ENCODE data around the gene CCDC149. TPM values are rescaled to one million over a fixed set of nuclear protein-coding genes. Genes with fewer than 3 reads are reported as not detected.

The CCDC149 gene
- total and polyA plus RNA-seq, 2 donors (not counting 1 experiment from before 2014, with no cell fraction given) = not detected

GRCh38 chr4:24805566-24805965 is 107.3 kb downstream of the CCDC149 start:
- peaks cover 0 to 3% (median 0%) of the 10 kb centered on the region in 3 donors for H3K9me3 ChIP-seq (ENCODE audit: control extremely low read depth in 1 of 3, control insufficient read depth in 2 of 3, insufficient read depth in 1 of 3, low read length in 2 of 3)
- H3K27me3 Mint-ChIP-seq = peaks cover 35% of the 10 kb centered on the region
- H3K4me3 ChIP-seq (ENCODE audit: control extremely low read depth in 1 of 5, extremely low read depth in 1 of 5, insufficient read depth in 1 of 5, low read depth in 2 of 5, low read length in 4 of 5) = no peak overlapping the region
- H3K36me3 ChIP-seq (replicated peaks in 1 of 2; ENCODE audit: control extremely low read depth in 1 of 2, control insufficient read depth in 1 of 2, extremely low read depth in 1 of 2, insufficient read depth in 2 of 2, low read length in 1 of 2) = no peaks in the 10 kb centered on the region
- no peaks in the 10 kb centered on the region for H3K9me3 Mint-ChIP-seq (ENCODE audit: insufficient read depth)
- no peak for DNase-seq
- ChIA-PET CTCF (no interaction called here), POLR2A (no interaction called here)
- no peaks in the 10 kb centered on the region for H3K4me1 ChIP-seq (ENCODE audit: control insufficient read depth in 2 of 2, insufficient read depth in 2 of 2, low read length in 2 of 2)
- H4K20me1 ChIP-seq (ENCODE audit: control insufficient read depth, insufficient read depth, low read length, poor library complexity, severe bottlenecking) = no peaks in the 10 kb centered on the region
- no peak overlapping the region for H3K27ac Mint-ChIP-seq
- no peak overlapping the region for H3K27ac ChIP-seq (ENCODE audit: low read length in 2 of 2)
- no peak overlapping the region for H3K4me2 ChIP-seq (replicated peaks; ENCODE audit: low read depth, low read length, poor library complexity, severe bottlenecking)
- intact Hi-C loops (cut with micrococcal nuclease) = no loop called here
- H3K27me3 ChIP-seq (replicated peaks in 1 of 4; ENCODE audit: control extremely low read depth in 1 of 4, control insufficient read depth in 3 of 4, insufficient read depth in 4 of 4, low read length in 3 of 4) = peaks cover 0 to 17% (median 3%) of the 10 kb centered on the region in 4 experiments
- H3K9ac ChIP-seq (ENCODE audit: low read length) = no peak overlapping the region
- no peak for TF ChIP-seq CTCF (IDR thresholded peaks at IDR 0.05)
- no peak for TF ChIP-seq EZH2 (IDR thresholded peaks at IDR 0.05; ENCODE audit: borderline replicate concordance, insufficient read depth, low read depth, low read length, poor library complexity, severe bottlenecking)
- H3K4me1 Mint-ChIP-seq = no peaks in the 10 kb centered on the region
- 0% methylated on average over 1 of the region's 6 CpGs for WGBS (ENCODE audit: insufficient coverage)
- no peak overlapping the region for H2AFZ ChIP-seq (ENCODE audit: insufficient read depth, low read depth, low read length, poor library complexity, severe bottlenecking)
- H3K4me3 Mint-ChIP-seq = no peak overlapping the region
- ATAC-seq (ENCODE audit: low read depth) = no peak
- H3K79me2 ChIP-seq (ENCODE audit: control insufficient read depth, insufficient read depth, low read length) = no peaks in the 10 kb centered on the region

GRCh38 chr4:24805067-24805466 is 107.8 kb downstream of the CCDC149 start:
- Histone ChIP-seq H2AFZ (ENCODE audit: insufficient read depth, low read depth, low read length, poor library complexity, severe bottlenecking) (no peak overlapping the region), H3K4me1 (ENCODE audit: control insufficient read depth in 2 of 2, insufficient read depth in 2 of 2, low read length in 2 of 2) (no peaks in the 10 kb centered on the region), H3K9ac (ENCODE audit: low read length) (no peak overlapping the region), H4K20me1 (ENCODE audit: control insufficient read depth, insufficient read depth, low read length, poor library complexity, severe bottlenecking) (no peaks in the 10 kb centered on the region), H3K4me3 (ENCODE audit: control extremely low read depth in 1 of 5, extremely low read depth in 1 of 5, insufficient read depth in 1 of 5, low read depth in 2 of 5, low read length in 4 of 5) (no peak overlapping the region), H3K9me3 (ENCODE audit: control extremely low read depth in 1 of 3, control insufficient read depth in 2 of 3, insufficient read depth in 1 of 3, low read length in 2 of 3) (peaks cover 0 to 3% (median 0%) of the 10 kb centered on the region in 3 donors), H3K79me2 (ENCODE audit: control insufficient read depth, insufficient read depth, low read length) (no peaks in the 10 kb centered on the region), H3K27ac (ENCODE audit: low read length in 2 of 2) (no peak overlapping the region), H3K27me3 (replicated peaks in 1 of 4; ENCODE audit: control extremely low read depth in 1 of 4, control insufficient read depth in 3 of 4, insufficient read depth in 4 of 4, low read length in 3 of 4) (peaks cover 0 to 20% (median 4%) of the 10 kb centered on the region in 4 experiments), H3K4me2 (replicated peaks; ENCODE audit: low read depth, low read length, poor library complexity, severe bottlenecking) (no peak overlapping the region), H3K36me3 (replicated peaks in 1 of 2; ENCODE audit: control extremely low read depth in 1 of 2, control insufficient read depth in 1 of 2, extremely low read depth in 1 of 2, insufficient read depth in 2 of 2, low read length in 1 of 2) (no peaks in the 10 kb centered on the region)
- Mint-ChIP-seq H3K4me1 (no peaks in the 10 kb centered on the region), H3K4me3 (no peak overlapping the region), H3K27ac (no peak overlapping the region), H3K27me3 (peaks cover 39% of the 10 kb centered on the region), H3K9me3 (ENCODE audit: insufficient read depth) (no peaks in the 10 kb centered on the region)
- ChIA-PET CTCF (no interaction called here), POLR2A (no interaction called here)
- no peak for ATAC-seq (ENCODE audit: low read depth)
- intact Hi-C loops (cut with micrococcal nuclease) = no loop called here
- TF ChIP-seq CTCF (IDR thresholded peaks at IDR 0.05) (no peak), EZH2 (IDR thresholded peaks at IDR 0.05; ENCODE audit: borderline replicate concordance, insufficient read depth, low read depth, low read length, poor library complexity, severe bottlenecking) (no peak)
- 85% methylated on average over 2 of the region's 5 CpGs for WGBS (ENCODE audit: insufficient coverage)
- DNase-seq = no peak
